Naive thymus-derived CD4-positive, alpha-beta T cell (primary cell): Measurements from ENCODE around the gene TMEM266. TPM values are rescaled to one million over a fixed set of nuclear protein-coding genes. Genes with fewer than 3 reads are reported as not detected.

Experiments used
- ATAC-seq: fragments of 150-1000 bp; cut with Tn5 transposase; 2 replicates; pipeline ENCODE4 v1.10.0; 2021; ENCODE audit warnings: mild to moderate bottlenecking, moderate library complexity
- CTCF ChIA-PET: fragments of 350-600 bp; sonication (Branson Sonifier 250); formaldehyde crosslinking; loops from one replicate; lab custom pipeline; 2021; ENCODE audit warnings: antibody characterized with exemption; lab: Charles Lee
- POLR2A ChIA-PET: fragments of 350-600 bp; sonication (Branson Sonifier 250); formaldehyde crosslinking; loops from one replicate; lab custom pipeline; 2021; ENCODE audit warnings: antibody characterized with exemption, inconsistent platforms; lab: Charles Lee
- DNase-seq, 9 donors: peaks; one replicate each; pipeline versions ENCODE4 v3.0.0 to v3.0.0-alpha.2; 2020 to 2022; ENCODE audit warnings: mixed read lengths in 1 of 9
- H3K27ac ChIP-seq: one replicate; pipeline ENCODE4 v1.7.0; 2013; ENCODE audit warnings: mild to moderate bottlenecking, low read depth, low read length, moderate library complexity
- H3K27me3 ChIP-seq, 2 donors: one replicate each; pipeline ENCODE4 v1.7.0; 2013; ENCODE audit warnings: low read length in 2 of 2, mild to moderate bottlenecking in 2 of 2, moderate library complexity in 2 of 2; ENCODE audit not compliant: control insufficient read depth in 2 of 2, insufficient read depth in 2 of 2
- H3K36me3 ChIP-seq, 3 experiments: 1 replicate in 2 of 3; 2 replicates in 1 of 3; pipeline ENCODE4 v1.7.0; 2013; ENCODE audit warnings: low read length in 3 of 3, mild to moderate bottlenecking in 3 of 3, moderate library complexity in 1 of 3; ENCODE audit not compliant: insufficient read depth in 3 of 3, control insufficient read depth in 2 of 3
- H3K4me1 ChIP-seq, 2 donors: one replicate each; pipeline ENCODE4 v1.7.0; 2013; ENCODE audit warnings: low read length in 2 of 2, mild to moderate bottlenecking in 2 of 2, moderate library complexity in 1 of 2; ENCODE audit not compliant: control insufficient read depth in 2 of 2, insufficient read depth in 2 of 2
- H3K4me3 ChIP-seq: 2 replicates; pipeline ENCODE4 v1.7.0; 2013; ENCODE audit warnings: mild to moderate bottlenecking, low read length
- H3K9me3 ChIP-seq, 3 experiments: 1 replicate in 2 of 3; 2 replicates in 1 of 3; pipeline ENCODE4 v1.7.0; 2013; ENCODE audit warnings: low read length in 3 of 3; ENCODE audit not compliant: control insufficient read depth in 2 of 3
- H3K27ac Mint-ChIP-seq, 9 donors: one replicate each; pipeline ENCODE4 v1.8.0; 2020 to 2022; ENCODE audit warnings: mixed read lengths in 9 of 9, mild to moderate bottlenecking in 8 of 9, moderate library complexity in 5 of 9, inconsistent platforms in 2 of 9
- H3K27me3 Mint-ChIP-seq, 5 donors: one replicate each; pipeline ENCODE4 v1.8.0; 2021 to 2022; ENCODE audit warnings: mixed read lengths in 5 of 5, mild to moderate bottlenecking in 1 of 5
- H3K36me3 Mint-ChIP-seq, 5 donors: one replicate each; pipeline ENCODE4 v1.8.0; 2020 to 2022; ENCODE audit warnings: mixed read lengths in 5 of 5, mild to moderate bottlenecking in 3 of 5, inconsistent platforms in 1 of 5
- H3K4me1 Mint-ChIP-seq, 7 donors: one replicate each; pipeline ENCODE4 v1.8.0; 2020 to 2022; ENCODE audit warnings: mixed read lengths in 7 of 7, mild to moderate bottlenecking in 3 of 7, inconsistent platforms in 1 of 7
- H3K4me3 Mint-ChIP-seq, 10 donors: one replicate each; pipeline ENCODE4 v1.8.0; 2020 to 2022; ENCODE audit warnings: mild to moderate bottlenecking in 10 of 10, mixed read lengths in 10 of 10, moderate library complexity in 6 of 10, inconsistent platforms in 2 of 10
- H3K9me3 Mint-ChIP-seq, 11 donors: one replicate each; pipeline ENCODE4 v1.8.0; 2020 to 2022; ENCODE audit warnings: mixed read lengths in 11 of 11, mild to moderate bottlenecking in 4 of 11, inconsistent platforms in 1 of 11, moderate library complexity in 1 of 11
- intact Hi-C, 2 donors: fragments of 100-400 bp; cut with micrococcal nuclease; formaldehyde crosslinking; loops; one replicate each; pipeline ENCODE4 v1.15.1; 2023
- polyA plus RNA-seq, 2 donors: library from polyadenylated mRNA; unstranded; fragments of 300-500 nt; fragmentation: Illumina TruSeq; gene quantifications; one replicate each; pipeline ENCODE4 v1.2.3, GENCODE V29; 2021
- total RNA-seq, 6 experiments: library from RNA in 5 of 6; stranded (reverse) in 5 of 6; gene quantifications; 1 replicate in 5 of 6; 2 replicates in 1 of 6; pipeline ENCODE4 v1.2.3 and lab custom pipeline; 2021 to 2026

The TMEM266 gene
- total and polyA plus RNA-seq, 7 experiments from 2014 or later = not detected

- Histone ChIP-seq H3K9me3 (no peaks in the 10 kb centered on the region), H3K27me3 (no peaks in the 10 kb centered on the region), H3K4me1 (no peaks in the 10 kb centered on the region), H3K36me3 (no peaks in the 10 kb centered on the region), H3K27ac (no peak overlapping the region), H3K4me3 (no peak overlapping the region)
- DNase-seq = no peak
- ATAC-seq = no peak
- no peak overlapping the region for H3K27ac Mint-ChIP-seq
- POLR2A ChIA-PET = no interaction called here
- intact Hi-C loops = no loop called here
- H3K36me3 Mint-ChIP-seq = no peaks in the 10 kb centered on the region
- peaks cover 6 to 11% (median 9%) of the 10 kb centered on the region in 5 donors for H3K27me3 Mint-ChIP-seq
- H3K4me3 Mint-ChIP-seq = no peak overlapping the region
- H3K4me1 Mint-ChIP-seq = peaks cover 0 to 2% (median 0%) of the 10 kb centered on the region in 7 donors
- H3K9me3 Mint-ChIP-seq = peaks cover 0 to 1% (median 0%) of the 10 kb centered on the region in 11 donors
- CTCF ChIA-PET = no interaction called here
These were observed 13.8 kb downstream of the TMEM266 start for GRCh38 chr15:76073554-76073953.

DNA sequence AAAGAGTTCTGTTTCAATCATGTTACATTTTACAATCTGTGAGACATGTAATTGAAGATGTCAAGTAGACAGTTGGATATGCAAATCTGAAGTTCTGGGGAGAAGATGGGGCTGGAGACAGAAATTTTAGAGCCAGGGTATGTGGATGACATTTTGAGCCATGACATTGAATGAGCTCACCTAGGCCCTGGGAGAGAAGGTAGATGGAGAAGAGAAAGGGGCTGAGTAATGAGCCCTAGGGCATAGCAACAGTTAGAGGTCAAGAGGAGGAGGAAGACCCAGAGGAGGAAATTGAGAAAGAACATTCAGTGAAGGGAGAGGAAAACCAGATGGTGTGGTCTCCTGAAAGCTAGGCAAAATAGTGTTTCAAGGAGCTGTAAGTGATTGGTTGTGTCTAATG, 15.3 kb downstream of the TMEM266 start:
- H3K9me3 ChIP-seq = no peaks in the 10 kb centered on the region
- no peaks in the 10 kb centered on the region for H3K36me3 ChIP-seq
- no peak overlapping the region for H3K27ac ChIP-seq
- no peak overlapping the region for H3K27ac Mint-ChIP-seq
- H3K36me3 Mint-ChIP-seq = no peaks in the 10 kb centered on the region
- DNase-seq (no peak), ATAC-seq (no peak)
- ChIA-PET CTCF (no interaction called here), POLR2A (interaction anchor here (0.6 kb wide), 1 partner anchor 17 kb away, joined by 3 read pairs; no protein-coding TSS in a partner anchor)
- H3K4me1 ChIP-seq = no peaks in the 10 kb centered on the region
- peaks cover 0 to 5% (median 0%) of the 10 kb centered on the region in 7 donors for H3K4me1 Mint-ChIP-seq
- intact Hi-C loops = no loop called here
- H3K27me3 Mint-ChIP-seq = peaks cover 0 to 9% (median 2%) of the 10 kb centered on the region in 5 donors
- H3K4me3 Mint-ChIP-seq = no peak overlapping the region
- no peaks in the 10 kb centered on the region for H3K27me3 ChIP-seq
- H3K9me3 Mint-ChIP-seq = no peaks in the 10 kb centered on the region
- no peak overlapping the region for H3K4me3 ChIP-seq

DNA sequence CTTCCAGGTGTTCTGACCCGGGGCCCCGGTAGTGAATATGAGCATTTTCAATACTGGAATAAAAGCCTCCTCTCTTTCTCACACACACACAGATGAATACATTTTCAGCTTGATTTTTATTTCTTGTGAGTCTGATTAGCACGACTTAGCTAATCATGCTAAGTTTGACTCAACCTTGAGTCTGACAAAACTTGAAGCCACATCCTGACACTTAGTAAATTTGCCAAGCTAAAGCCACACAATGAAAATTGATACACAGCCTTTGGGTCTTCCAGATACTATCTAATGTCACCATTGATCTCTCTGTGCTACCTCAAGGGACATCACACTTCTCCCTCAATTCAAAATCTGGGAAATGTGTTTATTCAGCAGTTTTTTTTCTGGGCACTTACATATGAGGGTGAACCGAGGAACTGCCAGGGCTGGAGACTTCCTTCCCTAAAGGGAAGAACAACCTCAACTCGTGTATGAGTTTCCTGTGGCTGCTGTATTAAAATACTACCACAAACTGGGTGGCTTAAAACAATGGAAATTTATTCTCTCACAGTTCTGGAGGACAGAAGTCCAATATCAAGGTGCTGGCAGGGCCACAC, 18.6 kb downstream of the TMEM266 start:
- peaks cover 0 to 3% (median 0%) of the 10 kb centered on the region in 11 donors for H3K9me3 Mint-ChIP-seq
- peaks cover 0 to 10% (median 6%) of the 10 kb centered on the region in 5 donors for H3K27me3 Mint-ChIP-seq

DNA sequence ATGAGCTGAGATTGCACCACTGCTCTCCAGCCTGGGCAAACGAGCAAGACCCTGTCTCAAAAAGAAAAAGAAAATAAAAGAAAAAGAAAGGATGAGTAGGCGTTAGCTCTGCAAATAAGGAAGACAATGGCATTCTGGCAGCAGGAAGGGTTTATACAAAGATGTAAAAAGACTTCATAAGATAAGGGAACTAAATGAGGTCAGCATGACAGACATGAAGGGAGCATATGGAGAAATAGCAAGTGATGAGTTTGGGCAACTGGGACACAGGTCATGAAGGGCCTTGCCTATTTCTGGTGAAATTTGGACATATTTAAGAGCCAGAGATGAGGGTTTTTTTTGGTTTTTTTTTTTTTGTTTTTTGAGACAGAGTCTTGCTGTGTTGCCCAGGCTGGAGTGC, 24.5 kb downstream of the TMEM266 start:
- Mint-ChIP-seq H3K27me3 (peaks cover 13 to 38% (median 30%) of the 10 kb centered on the region in 5 donors), H3K27ac (no peak overlapping the region)
- no peak for ATAC-seq

More for the DNA sequence above, 18.6 kb downstream of the TMEM266 start:
- DNase-seq (no peak), ATAC-seq (no peak)
- H3K27ac Mint-ChIP-seq = no peak overlapping the region
- intact Hi-C loops = no loop called here
- H3K9me3 ChIP-seq = no peaks in the 10 kb centered on the region
- POLR2A ChIA-PET = no interaction called here
- H3K27me3 ChIP-seq = no peaks in the 10 kb centered on the region
- no peak overlapping the region for H3K27ac ChIP-seq
- H3K36me3 Mint-ChIP-seq = peaks cover 0 to under 1% (median 0%) of the 10 kb centered on the region in 5 donors
- no peak overlapping the region for H3K4me3 ChIP-seq
- no peaks in the 10 kb centered on the region for H3K36me3 ChIP-seq
- no peaks in the 10 kb centered on the region for H3K4me1 ChIP-seq
- CTCF ChIA-PET = no interaction called here
- H3K4me1 Mint-ChIP-seq = peaks cover 0 to 5% (median 0%) of the 10 kb centered on the region in 7 donors
- H3K4me3 Mint-ChIP-seq = no peak overlapping the region

GRCh38 chr15:76098685-76099084, 38.9 kb downstream of the TMEM266 start:
- H3K4me1 Mint-ChIP-seq = no peaks in the 10 kb centered on the region
- H3K27me3 ChIP-seq = no peaks in the 10 kb centered on the region
- H3K9me3 ChIP-seq = no peaks in the 10 kb centered on the region
- no peak overlapping the region for H3K4me3 Mint-ChIP-seq
- intact Hi-C loops = no loop called here
- H3K27ac ChIP-seq = no peak overlapping the region
- CTCF ChIA-PET = no interaction called here
- H3K27me3 Mint-ChIP-seq = peaks cover 43 to 67% (median 58%) of the 10 kb centered on the region in 5 donors
- no peaks in the 10 kb centered on the region for H3K36me3 ChIP-seq
- no peak overlapping the region for H3K4me3 ChIP-seq
- peaks cover 0 to 5% (median 0%) of the 10 kb centered on the region in 11 donors for H3K9me3 Mint-ChIP-seq
- H3K4me1 ChIP-seq = no peaks in the 10 kb centered on the region
- POLR2A ChIA-PET = no interaction called here
- H3K27ac Mint-ChIP-seq = no peak overlapping the region
- no peak for DNase-seq
- no peak for ATAC-seq
- H3K36me3 Mint-ChIP-seq = peaks cover 0 to 3% (median 0%) of the 10 kb centered on the region in 5 donors

More for the DNA sequence above, 24.5 kb downstream of the TMEM266 start:
- Histone ChIP-seq H3K36me3 (no peaks in the 10 kb centered on the region), H3K27me3 (peaks cover 0 to 4% of the 10 kb centered on the region in 2 donors), H3K9me3 (no peaks in the 10 kb centered on the region), H3K4me1 (no peaks in the 10 kb centered on the region), H3K27ac (no peak overlapping the region), H3K4me3 (no peak overlapping the region)
- Mint-ChIP-seq H3K4me1 (no peaks in the 10 kb centered on the region), H3K9me3 (peaks cover 0 to 4% (median 0%) of the 10 kb centered on the region in 11 donors), H3K4me3 (no peak overlapping the region), H3K36me3 (peaks cover 0 to 4% (median 0%) of the 10 kb centered on the region in 5 donors)
- no peak for DNase-seq
- intact Hi-C loops = no loop called here
- ChIA-PET POLR2A (no interaction called here), CTCF (no interaction called here)

DNA sequence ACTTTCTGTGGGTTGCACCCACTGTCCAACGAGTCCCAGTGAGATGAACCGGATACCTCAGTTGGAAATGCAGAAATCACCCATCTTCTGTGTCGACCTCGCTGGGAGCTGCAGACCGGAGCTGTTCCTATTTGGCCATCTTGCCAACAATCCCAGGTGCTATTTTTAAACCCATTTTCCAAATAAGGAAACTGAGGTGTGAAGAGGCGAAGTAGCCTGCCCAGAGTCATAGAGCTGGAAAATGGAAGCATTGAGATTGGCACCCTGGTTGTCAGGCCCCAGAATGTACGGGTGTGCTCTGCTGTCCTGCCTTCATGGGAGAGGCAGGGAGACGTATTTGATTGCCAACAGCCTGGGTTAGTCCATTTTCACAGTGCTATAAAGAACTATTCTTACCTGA, 39.6 kb downstream of the TMEM266 start:
- CTCF ChIA-PET = no interaction called here
- intact Hi-C loops = no loop called here
- DNase-seq (no peak), ATAC-seq (no peak)
- POLR2A ChIA-PET = no interaction called here
- Histone ChIP-seq H3K4me1 (no peaks in the 10 kb centered on the region), H3K9me3 (no peaks in the 10 kb centered on the region), H3K27me3 (no peaks in the 10 kb centered on the region), H3K4me3 (no peak overlapping the region), H3K27ac (no peak overlapping the region), H3K36me3 (no peaks in the 10 kb centered on the region)
- H3K4me1 Mint-ChIP-seq = no peaks in the 10 kb centered on the region
- H3K4me3 Mint-ChIP-seq = no peak overlapping the region
- peaks cover 36 to 63% (median 58%) of the 10 kb centered on the region in 5 donors for H3K27me3 Mint-ChIP-seq
- H3K9me3 Mint-ChIP-seq = peaks cover 0 to 2% (median 0%) of the 10 kb centered on the region in 11 donors
- H3K36me3 Mint-ChIP-seq = peaks cover 0 to 3% (median 0%) of the 10 kb centered on the region in 5 donors
- H3K27ac Mint-ChIP-seq = no peak overlapping the region

- POLR2A ChIA-PET = no interaction called here
- CTCF ChIA-PET = interaction anchor here (0.6 to 0.7 kb wide), 2 partner anchors 10 to 433 kb away, joined by 3 to 5 read pairs; no protein-coding TSS in a partner anchor
- H3K4me1 Mint-ChIP-seq = no peaks in the 10 kb centered on the region
- H3K4me3 Mint-ChIP-seq = no peak overlapping the region
- no peak for ATAC-seq
- Histone ChIP-seq H3K9me3 (no peaks in the 10 kb centered on the region), H3K4me1 (no peaks in the 10 kb centered on the region), H3K27me3 (no peaks in the 10 kb centered on the region), H3K36me3 (no peaks in the 10 kb centered on the region), H3K27ac (no peak overlapping the region), H3K4me3 (no peak overlapping the region)
- peaks cover 0 to 2% (median 0%) of the 10 kb centered on the region in 11 donors for H3K9me3 Mint-ChIP-seq
- peaks cover 0 to 3% (median 0%) of the 10 kb centered on the region in 5 donors for H3K36me3 Mint-ChIP-seq
- H3K27me3 Mint-ChIP-seq = peaks cover 27 to 58% (median 54%) of the 10 kb centered on the region in 5 donors
- no peak overlapping the region for H3K27ac Mint-ChIP-seq
- intact Hi-C loops = no loop called here
- DNase-seq = no peak
These were observed 40.6 kb downstream of the TMEM266 start for GRCh38 chr15:76100361-76100760.
